ENCODE measurements around the gene INPP5F. TPM values are rescaled to one million over a fixed set of nuclear protein-coding genes. Genes with fewer than 3 reads are reported as not detected.

Gene INPP5F
- polyA plus RNA-seq, 1 donor (not counting 4 experiments of a cell fraction or from before 2014, with no cell fraction given), result 21.1 TPM

GRCh38 chr10:119872860-119873681 lies 147.2 kb downstream of the INPP5F start:
- DNase-seq (ENCODE audit: low read depth, low spot score) (no peak), FAIRE-seq (no peak)
- H3K36me3 ChIP-seq (ENCODE audit: control insufficient read depth in 2 of 2, extremely low read depth in 1 of 2, insufficient read depth in 2 of 2, low read length in 2 of 2), result peaks cover 0 to 1% of the 10 kb centered on the region in 2 experiments
- dilution Hi-C loops (cut with MboI; ENCODE audit: extremely low pct_ligation_motif_present, low sequenced_read_pairs), result no loop called here
- peak overlapping the region; percentile 75 to 97 (median 80) for H3K4me3 ChIP-seq (ENCODE audit: control insufficient read depth in 2 of 3, extremely low read depth in 1 of 3, insufficient read depth in 2 of 3, low read depth in 1 of 3, low read length in 3 of 3)
- H3K27me3 ChIP-seq (ENCODE audit: control insufficient read depth, extremely low read depth, insufficient read depth, low read length), result no peaks in the 10 kb centered on the region
- H3K4me1 ChIP-seq (ENCODE audit: control insufficient read depth, extremely low read depth, insufficient read depth, low read length), result peaks cover 12% of the 10 kb centered on the region
- peaks cover 7% of the 10 kb centered on the region for H4K20me1 ChIP-seq (ENCODE audit: control insufficient read depth, extremely low read depth, insufficient read depth, low read length)
- TF ChIP-seq, protein P1, sequence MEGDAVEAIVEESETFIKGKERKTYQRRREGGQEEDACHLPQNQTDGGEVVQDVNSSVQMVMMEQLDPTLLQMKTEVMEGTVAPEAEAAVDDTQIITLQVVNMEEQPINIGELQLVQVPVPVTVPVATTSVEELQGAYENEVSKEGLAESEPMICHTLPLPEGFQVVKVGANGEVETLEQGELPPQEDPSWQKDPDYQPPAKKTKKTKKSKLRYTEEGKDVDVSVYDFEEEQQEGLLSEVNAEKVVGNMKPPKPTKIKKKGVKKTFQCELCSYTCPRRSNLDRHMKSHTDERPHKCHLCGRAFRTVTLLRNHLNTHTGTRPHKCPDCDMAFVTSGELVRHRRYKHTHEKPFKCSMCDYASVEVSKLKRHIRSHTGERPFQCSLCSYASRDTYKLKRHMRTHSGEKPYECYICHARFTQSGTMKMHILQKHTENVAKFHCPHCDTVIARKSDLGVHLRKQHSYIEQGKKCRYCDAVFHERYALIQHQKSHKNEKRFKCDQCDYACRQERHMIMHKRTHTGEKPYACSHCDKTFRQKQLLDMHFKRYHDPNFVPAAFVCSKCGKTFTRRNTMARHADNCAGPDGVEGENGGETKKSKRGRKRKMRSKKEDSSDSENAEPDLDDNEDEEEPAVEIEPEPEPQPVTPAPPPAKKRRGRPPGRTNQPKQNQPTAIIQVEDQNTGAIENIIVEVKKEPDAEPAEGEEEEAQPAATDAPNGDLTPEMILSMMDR (optimal IDR thresholded peaks at IDR 0.05 in 1 of 3, IDR thresholded peaks at IDR 0.05 in 1 of 3, conservative IDR thresholded peaks at IDR 0.05 in 1 of 3; ENCODE audit: extremely low read depth in 1 of 3, insufficient read depth in 2 of 3, low read length in 3 of 3), result no peak
- H3K4me2 ChIP-seq (ENCODE audit: control insufficient read depth, extremely low read depth, insufficient read depth, low read depth, low read length), result peak overlapping the region; percentile 87
- H3K9me3 ChIP-seq (ENCODE audit: control insufficient read depth, low read depth, low read length), result no peaks in the 10 kb centered on the region
- peak overlapping the region; percentile 84 for H2AFZ ChIP-seq (ENCODE audit: control insufficient read depth, low read length)
- H3K9me1 ChIP-seq (ENCODE audit: control insufficient read depth, extremely low read depth, insufficient read depth, low read length), result no peaks in the 10 kb centered on the region
- H3K9ac ChIP-seq (ENCODE audit: control insufficient read depth, extremely low read depth, insufficient read depth, low read length), result peak overlapping the region; percentile 84
- peak overlapping the region; percentile 66 for H3K27ac ChIP-seq (ENCODE audit: control insufficient read depth, insufficient read depth, low read length)
- peaks cover 45% of the 10 kb centered on the region for H3K79me2 ChIP-seq (ENCODE audit: control insufficient read depth, insufficient read depth, low read length)

DNA sequence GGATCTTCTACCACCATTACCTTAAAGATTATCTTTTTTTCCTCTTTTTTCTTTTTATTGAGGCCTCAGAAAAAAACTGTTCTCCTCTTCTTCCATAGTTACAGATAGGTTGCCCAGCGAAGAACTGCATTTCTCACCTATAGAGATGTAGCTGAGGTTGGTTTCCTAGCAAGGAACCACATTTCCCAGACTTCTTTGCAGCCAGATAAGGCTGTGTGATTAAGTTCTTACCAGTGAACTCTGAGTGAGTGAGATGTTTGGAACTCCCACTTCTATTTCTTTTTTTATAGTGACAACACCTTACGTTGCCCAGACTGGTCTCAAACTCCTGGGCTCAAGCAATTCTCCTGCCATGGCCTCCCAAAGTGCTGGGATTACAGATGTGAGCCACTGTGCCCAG lies 152.7 kb downstream of the INPP5F start:
- H3K27me3 ChIP-seq (ENCODE audit: control insufficient read depth, extremely low read depth, insufficient read depth, low read length), result no peaks in the 10 kb centered on the region
- H3K4me2 ChIP-seq (ENCODE audit: control insufficient read depth, extremely low read depth, insufficient read depth, low read depth, low read length), result no peak overlapping the region
- dilution Hi-C loops (cut with MboI; ENCODE audit: extremely low pct_ligation_motif_present, low sequenced_read_pairs), result no loop called here
- no peaks in the 10 kb centered on the region for H3K79me2 ChIP-seq (ENCODE audit: control insufficient read depth, insufficient read depth, low read length)
- no peaks in the 10 kb centered on the region for H4K20me1 ChIP-seq (ENCODE audit: control insufficient read depth, extremely low read depth, insufficient read depth, low read length)
- H3K9me3 ChIP-seq (ENCODE audit: control insufficient read depth, low read depth, low read length), result no peaks in the 10 kb centered on the region
- FAIRE-seq (no peak), DNase-seq (ENCODE audit: low read depth, low spot score) (no peak)
- no peak overlapping the region for H3K9ac ChIP-seq (ENCODE audit: control insufficient read depth, extremely low read depth, insufficient read depth, low read length)
- no peak for TF ChIP-seq EZH2 (IDR thresholded peaks at IDR 0.05; ENCODE audit: low read length)
- TF ChIP-seq, protein P1 (optimal IDR thresholded peaks at IDR 0.05 in 1 of 3, IDR thresholded peaks at IDR 0.05 in 1 of 3, conservative IDR thresholded peaks at IDR 0.05 in 1 of 3; ENCODE audit: extremely low read depth in 1 of 3, insufficient read depth in 2 of 3, low read length in 3 of 3), result no peak
- peaks cover 0 to 1% of the 10 kb centered on the region in 2 experiments for H3K36me3 ChIP-seq (ENCODE audit: control insufficient read depth in 2 of 2, extremely low read depth in 1 of 2, insufficient read depth in 2 of 2, low read length in 2 of 2)
- H3K4me1 ChIP-seq (ENCODE audit: control insufficient read depth, extremely low read depth, insufficient read depth, low read length), result peaks cover 5% of the 10 kb centered on the region
- H2AFZ ChIP-seq (ENCODE audit: control insufficient read depth, low read length), result no peak overlapping the region
- H3K9me1 ChIP-seq (ENCODE audit: control insufficient read depth, extremely low read depth, insufficient read depth, low read length), result no peaks in the 10 kb centered on the region
- no peak overlapping the region for H3K27ac ChIP-seq (ENCODE audit: control insufficient read depth, insufficient read depth, low read length)
- no peak overlapping the region for H3K4me3 ChIP-seq (ENCODE audit: control insufficient read depth in 2 of 3, extremely low read depth in 1 of 3, insufficient read depth in 2 of 3, low read depth in 1 of 3, low read length in 3 of 3)

Small RNAs within 50 kb of the gene (small RNA-seq; reads per million reads assigned to genes)
- 0 reads per million in 3 experiments for gene RN7SL846P (ENCODE audit: insufficient read length in 3 of 3, low read depth in 3 of 3, low replicate concordance in 1 of 3)

Other genes with a start within 250 kb of the INPP5F start
- 51.0 to 87.8 TPM (median 66.4 TPM) in 3 replicates for gene RGS10, start 183.3 kb upstream of the INPP5F start, polyA plus RNA-seq
- gene TIAL1, start 129.1 kb upstream of the INPP5F start, polyA plus RNA-seq, result 66.9 to 117 TPM (median 98.1 TPM) in 3 replicates
- gene BAG3, start 74.7 kb upstream of the INPP5F start, polyA plus RNA-seq, result 15.2 to 84.7 TPM (median 26.2 TPM) in 3 replicates
- 46.6 to 74.4 TPM (median 59.9 TPM) in 3 replicates for gene MCMBP, start 146.8 kb downstream of the INPP5F start, polyA plus RNA-seq
- gene SEC23IP, start 166.7 kb downstream of the INPP5F start, polyA plus RNA-seq, result 27.1 to 44.6 TPM (median 36.9 TPM) in 3 replicates